Measurements from ENCODE around the gene ARFGEF3. TPM values are rescaled to one million over a fixed set of nuclear protein-coding genes. Genes with fewer than 3 reads are reported as not detected.

ARFGEF3 gene
- total and polyA plus RNA-seq, 5 experiments from 2014 or later, result not detected

GRCh38 chr6:138145402-138145801, 16.3 kb upstream of the ARFGEF3 start:
- peaks cover 0 to 9% (median 0%) of the 10 kb centered on the region in 9 donors for H3K9me3 Mint-ChIP-seq
- ATAC-seq, result no peak
- no peak overlapping the region for H3K27ac Mint-ChIP-seq
- no peak for DNase-seq
- POLR2A ChIA-PET, result no interaction called here
- H3K4me3 Mint-ChIP-seq, result no peak overlapping the region
- no peaks in the 10 kb centered on the region for H3K36me3 Mint-ChIP-seq
- H3K27me3 Mint-ChIP-seq, result peaks cover 14 to 47% (median 22%) of the 10 kb centered on the region in 5 donors
- no peaks in the 10 kb centered on the region for H3K4me1 Mint-ChIP-seq

- no peak overlapping the region for H3K27ac Mint-ChIP-seq
- peaks cover 18 to 50% (median 25%) of the 10 kb centered on the region in 5 donors for H3K27me3 Mint-ChIP-seq
- peaks cover 0 to 9% (median 0%) of the 10 kb centered on the region in 9 donors for H3K9me3 Mint-ChIP-seq
- ATAC-seq (no peak), DNase-seq (no peak)
- H3K36me3 Mint-ChIP-seq, result no peaks in the 10 kb centered on the region
- POLR2A ChIA-PET, result no interaction called here
- no peak overlapping the region for H3K4me3 Mint-ChIP-seq
- H3K4me1 Mint-ChIP-seq, result no peaks in the 10 kb centered on the region
Observed at GRCh38 chr6:138146544-138146943, 15.2 kb upstream of the ARFGEF3 start.

DNA sequence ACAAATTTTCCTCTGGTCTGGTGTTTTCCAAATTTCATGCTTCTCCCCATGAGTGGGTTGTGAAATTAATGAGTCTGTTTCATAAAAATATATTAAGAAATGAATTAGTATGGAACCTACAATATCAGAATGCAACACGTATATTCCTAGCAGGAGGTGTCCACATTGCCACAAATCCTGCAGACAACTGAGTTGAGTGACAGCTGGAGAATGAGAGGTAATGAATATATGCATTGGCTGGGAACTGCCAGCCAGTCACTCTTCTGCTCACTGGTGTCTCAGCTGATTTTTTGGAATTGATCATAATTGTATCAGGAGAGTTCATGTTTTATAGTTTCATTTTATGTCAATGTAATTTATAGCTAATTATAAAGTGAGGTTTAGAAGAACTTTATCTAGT, 6.3 kb upstream of the ARFGEF3 start:
- DNase-seq (no peak), ATAC-seq (no peak)
- H3K4me3 Mint-ChIP-seq, result no peak overlapping the region
- H3K9me3 Mint-ChIP-seq, result peaks cover 0 to 26% (median 12%) of the 10 kb centered on the region in 9 donors
- H3K4me1 Mint-ChIP-seq, result no peaks in the 10 kb centered on the region
- POLR2A ChIA-PET, result no interaction called here
- peaks cover 0 to 8% (median 4%) of the 10 kb centered on the region in 3 donors for H3K36me3 Mint-ChIP-seq
- peaks cover 23 to 53% (median 35%) of the 10 kb centered on the region in 5 donors for H3K27me3 Mint-ChIP-seq
- no peak overlapping the region for H3K27ac Mint-ChIP-seq

GRCh38 chr6:138157986-138158638, 3.6 kb upstream of the ARFGEF3 start:
- POLR2A ChIA-PET, result no interaction called here
- H3K9me3 Mint-ChIP-seq, result peaks cover 0 to 13% (median 6%) of the 10 kb centered on the region in 9 donors
- no peak overlapping the region for H3K4me3 Mint-ChIP-seq
- peaks cover 6 to 16% (median 12%) of the 10 kb centered on the region in 4 donors for H3K4me1 Mint-ChIP-seq
- no peak overlapping the region for H3K27ac Mint-ChIP-seq
- peaks cover 30 to 53% (median 36%) of the 10 kb centered on the region in 5 donors for H3K27me3 Mint-ChIP-seq
- peaks cover 0 to 6% (median 2%) of the 10 kb centered on the region in 3 donors for H3K36me3 Mint-ChIP-seq
- no peak for DNase-seq
- ATAC-seq, result no peak

- DNase-seq, result no peak
- no peak overlapping the region for H3K4me3 Mint-ChIP-seq
- ATAC-seq, result no peak
- POLR2A ChIA-PET, result no interaction called here
- peaks cover 6 to 16% (median 12%) of the 10 kb centered on the region in 4 donors for H3K4me1 Mint-ChIP-seq
- H3K27ac Mint-ChIP-seq, result no peak overlapping the region
- H3K27me3 Mint-ChIP-seq, result peaks cover 35 to 58% (median 45%) of the 10 kb centered on the region in 5 donors
- peaks cover 0 to 6% (median 0%) of the 10 kb centered on the region in 9 donors for H3K9me3 Mint-ChIP-seq
- H3K36me3 Mint-ChIP-seq, result peaks cover 0 to 2% (median 0%) of the 10 kb centered on the region in 3 donors
Observed at GRCh38 chr6:138159246-138159645, 2.5 kb upstream of the ARFGEF3 start.

DNA sequence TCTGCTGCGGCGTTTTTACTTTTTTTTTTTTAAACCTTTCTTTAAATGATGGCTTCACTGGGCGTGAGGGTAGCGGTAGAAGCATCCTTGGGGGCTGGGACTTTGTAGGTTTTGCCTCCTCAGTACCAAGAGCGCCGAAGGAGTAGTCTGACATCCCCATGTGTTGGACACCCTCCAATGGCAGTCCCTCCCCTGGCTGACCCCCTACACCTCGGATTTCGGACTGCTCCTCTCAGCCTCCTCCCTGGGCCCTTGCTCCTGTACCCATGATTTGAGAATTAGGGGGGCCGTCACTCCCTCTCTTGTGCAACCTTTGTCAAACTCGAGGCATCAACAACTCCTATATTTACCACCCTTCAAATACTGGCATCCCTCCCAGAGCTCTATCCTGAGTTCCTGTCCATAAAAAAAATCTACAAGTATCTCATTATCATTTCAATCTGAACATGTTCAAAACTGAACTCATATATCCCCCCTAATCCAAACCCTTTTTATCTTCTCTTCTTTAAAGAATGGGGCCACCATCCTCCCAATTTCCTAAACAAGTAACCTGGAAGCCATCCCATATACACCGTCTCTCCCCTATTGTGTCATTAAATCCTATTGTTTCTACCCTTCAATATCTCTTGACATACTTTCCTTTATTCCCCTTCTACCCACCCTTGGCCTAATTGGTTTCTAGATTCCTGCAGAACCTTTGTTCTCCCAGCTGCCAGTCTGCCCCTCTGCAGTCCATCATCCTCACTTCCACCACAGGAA, 1.2 kb upstream of the ARFGEF3 start:
- H3K4me3 Mint-ChIP-seq, result peak overlapping the region; percentile 8 to 79 (median 62)
- POLR2A ChIA-PET, result no interaction called here
- H3K4me1 Mint-ChIP-seq, result peaks cover 6 to 16% (median 12%) of the 10 kb centered on the region in 4 donors
- H3K27ac Mint-ChIP-seq, result no peak overlapping the region
- no peaks in the 10 kb centered on the region for H3K9me3 Mint-ChIP-seq
- no peak for ATAC-seq
- peaks cover 0 to 2% (median 0%) of the 10 kb centered on the region in 3 donors for H3K36me3 Mint-ChIP-seq
- H3K27me3 Mint-ChIP-seq, result peaks cover 40 to 62% (median 51%) of the 10 kb centered on the region in 5 donors
- no peak for DNase-seq

DNA sequence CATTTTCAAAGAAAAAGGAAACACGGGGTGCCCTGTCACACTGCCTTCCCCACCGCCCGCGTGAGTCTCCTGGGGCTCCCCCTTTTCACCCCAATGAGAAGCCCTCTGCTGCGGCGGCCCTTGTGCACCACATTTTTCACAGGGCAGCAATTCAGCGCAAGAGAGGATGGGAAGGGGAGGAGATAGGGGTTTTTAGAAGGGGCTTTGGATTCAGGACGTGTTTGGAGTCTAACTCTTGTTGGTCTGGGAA, 726 bp upstream of the ARFGEF3 start:
- POLR2A ChIA-PET, result no interaction called here
- H3K4me1 Mint-ChIP-seq, result peaks cover 6 to 16% (median 12%) of the 10 kb centered on the region in 4 donors
- no peaks in the 10 kb centered on the region for H3K9me3 Mint-ChIP-seq
- peak in 1 of 10 donors; percentile 7 for DNase-seq
- no peak overlapping the region for H3K27ac Mint-ChIP-seq
- peaks cover 40 to 60% (median 54%) of the 10 kb centered on the region in 5 donors for H3K27me3 Mint-ChIP-seq
- H3K36me3 Mint-ChIP-seq, result peaks cover 0 to 2% (median 0%) of the 10 kb centered on the region in 3 donors
- peak overlapping the region; percentile 46 to 79 (median 64) for H3K4me3 Mint-ChIP-seq
- no peak for ATAC-seq

DNA sequence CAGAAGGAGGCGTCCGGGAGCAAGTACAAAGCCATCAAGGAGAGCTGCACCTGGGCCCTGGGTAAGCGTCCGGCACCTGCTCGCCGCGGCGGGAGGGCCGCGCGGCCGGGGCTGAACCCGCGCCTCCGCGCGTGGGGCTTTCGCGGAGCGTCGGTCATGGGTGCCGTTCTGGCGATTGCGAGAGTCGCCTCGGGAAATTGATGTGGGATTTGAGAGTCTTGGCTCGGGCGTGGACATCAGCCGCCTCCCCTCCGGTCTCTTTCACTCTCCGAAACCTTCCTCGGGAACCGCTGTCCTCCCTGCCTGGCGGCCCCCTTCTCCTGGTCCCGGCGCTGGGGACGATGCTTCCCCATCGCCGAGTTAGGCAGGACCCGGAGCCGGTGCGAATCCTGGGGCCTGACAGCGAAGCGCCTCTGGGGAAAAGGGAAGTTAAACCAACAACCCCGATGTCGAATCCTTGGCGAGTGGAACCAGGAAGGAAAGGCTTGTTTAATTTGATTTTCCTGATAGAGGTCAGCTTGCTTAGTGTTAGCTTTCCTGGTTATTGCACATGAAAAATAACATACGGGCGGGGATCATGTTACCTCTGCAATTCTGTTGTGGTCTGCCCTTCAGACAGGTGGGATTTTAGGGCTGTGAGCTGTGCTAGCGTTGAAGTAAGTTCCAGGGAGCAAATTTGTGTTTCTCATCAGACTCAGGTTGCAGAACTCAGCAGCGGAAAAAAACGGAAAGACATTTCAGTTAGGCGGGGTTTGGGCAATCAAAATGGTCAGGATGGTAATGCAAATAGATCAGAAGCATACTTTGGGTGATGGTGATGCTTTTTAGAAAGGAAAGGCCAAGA, 594 bp downstream of the ARFGEF3 start:
- no peak overlapping the region for H3K27ac Mint-ChIP-seq
- H3K4me1 Mint-ChIP-seq, result peaks cover 6 to 16% (median 12%) of the 10 kb centered on the region in 4 donors
- H3K36me3 Mint-ChIP-seq, result peaks cover 0 to 2% (median 0%) of the 10 kb centered on the region in 3 donors
- POLR2A ChIA-PET, result no interaction called here
- H3K4me3 Mint-ChIP-seq, result peak overlapping the region; percentile 44 to 79 (median 72)
- peak in 1 of 10 donors; percentile 1 for DNase-seq
- no peaks in the 10 kb centered on the region for H3K9me3 Mint-ChIP-seq
- peaks cover 42 to 73% (median 60%) of the 10 kb centered on the region in 5 donors for H3K27me3 Mint-ChIP-seq
- ATAC-seq, result peak in 1 of 2 donors; percentile 11

DNA sequence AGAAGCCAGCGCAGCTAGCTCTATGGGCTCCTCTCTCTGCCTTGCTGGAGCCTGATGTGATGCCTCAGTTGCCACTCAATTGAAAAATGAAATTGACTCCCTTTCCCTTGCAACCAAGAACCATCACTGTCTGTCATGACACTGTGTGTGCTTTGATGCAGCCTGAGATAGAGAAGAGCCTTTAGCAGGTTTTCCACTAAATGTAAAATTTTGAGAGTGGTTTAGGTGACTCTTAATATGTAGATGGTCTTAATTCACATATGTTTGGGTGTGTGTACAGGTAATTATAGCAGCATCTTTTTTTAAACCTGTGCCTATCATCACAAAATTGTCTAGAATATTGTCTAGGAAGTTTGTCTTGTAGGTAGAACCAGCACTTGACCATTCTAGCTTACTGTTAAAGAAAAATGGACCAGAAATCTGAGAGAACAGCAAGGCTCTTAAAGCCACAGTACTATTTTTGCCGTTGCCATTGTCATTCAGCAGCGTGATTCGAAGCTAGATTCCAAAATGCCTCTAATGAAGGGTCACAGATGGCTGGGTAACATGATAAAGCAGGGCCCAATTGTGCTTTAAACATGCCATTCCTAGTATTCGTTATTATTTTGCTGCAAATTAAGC, 1.3 kb downstream of the ARFGEF3 start:
- H3K4me3 Mint-ChIP-seq, result peak overlapping the region; percentile 44 to 79 (median 72)
- peaks cover 47 to 81% (median 62%) of the 10 kb centered on the region in 5 donors for H3K27me3 Mint-ChIP-seq
- no peak overlapping the region for H3K27ac Mint-ChIP-seq
- POLR2A ChIA-PET, result no interaction called here
- ATAC-seq (no peak), DNase-seq (no peak)
- H3K9me3 Mint-ChIP-seq, result no peaks in the 10 kb centered on the region
- H3K4me1 Mint-ChIP-seq, result peaks cover 6 to 16% (median 12%) of the 10 kb centered on the region in 4 donors
- peaks cover 0 to 2% (median 0%) of the 10 kb centered on the region in 3 donors for H3K36me3 Mint-ChIP-seq

- DNase-seq, result no peak
- Mint-ChIP-seq H3K36me3 (peaks cover 0 to 21% (median 2%) of the 10 kb centered on the region in 3 donors), H3K27me3 (peaks cover 10 to 24% (median 19%) of the 10 kb centered on the region in 5 donors), H3K9me3 (peaks cover 0 to 49% (median 30%) of the 10 kb centered on the region in 9 donors), H3K4me1 (no peaks in the 10 kb centered on the region), H3K4me3 (no peak overlapping the region), H3K27ac (no peak overlapping the region)
- POLR2A ChIA-PET, result no interaction called here
- no peak for ATAC-seq
Observed at GRCh38 chr6:138175596-138175995, 13.9 kb downstream of the ARFGEF3 start.

DNA sequence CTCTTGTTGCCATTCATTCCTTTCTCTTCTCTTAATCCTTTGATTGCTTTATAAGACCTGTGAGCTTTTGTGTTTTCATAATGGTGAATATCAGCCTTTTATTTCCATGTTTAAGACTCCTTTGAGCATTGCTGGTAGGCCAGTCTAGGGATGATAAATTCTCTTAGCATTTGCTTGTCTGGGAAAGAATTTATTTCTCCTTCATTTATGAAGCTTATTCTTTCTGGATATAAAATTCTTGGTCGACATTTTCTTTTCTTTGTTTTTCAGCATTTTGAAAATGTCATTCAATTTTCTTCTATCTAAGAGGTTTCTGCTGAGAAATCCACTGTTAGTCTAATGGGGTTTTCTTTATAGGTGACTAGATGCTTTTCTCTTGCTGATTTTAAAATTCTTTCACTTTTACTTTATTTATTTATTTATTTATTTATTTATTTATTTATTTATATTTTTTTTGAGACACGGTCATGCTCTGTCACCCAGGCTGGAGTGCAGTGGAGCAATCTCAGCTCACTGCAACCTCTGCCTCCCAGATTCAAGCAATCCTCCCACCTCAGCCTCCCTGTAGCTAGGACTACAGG, 15.0 kb downstream of the ARFGEF3 start:
- no peak overlapping the region for H3K27ac Mint-ChIP-seq
- peaks cover 0 to 21% (median 2%) of the 10 kb centered on the region in 3 donors for H3K36me3 Mint-ChIP-seq
- DNase-seq (no peak), ATAC-seq (no peak)
- H3K9me3 Mint-ChIP-seq, result peaks cover 0 to 49% (median 30%) of the 10 kb centered on the region in 9 donors
- POLR2A ChIA-PET, result no interaction called here
- no peaks in the 10 kb centered on the region for H3K4me1 Mint-ChIP-seq
- no peak overlapping the region for H3K4me3 Mint-ChIP-seq
- H3K27me3 Mint-ChIP-seq, result peaks cover 2 to 19% (median 18%) of the 10 kb centered on the region in 5 donors
